H1 (cell line): ENCODE measurements around the gene CIT. TPM values are rescaled to one million over a fixed set of nuclear protein-coding genes. Genes with fewer than 3 reads are reported as not detected.

ENCODE experiments used
- BCL11A ChIP-seq, 2 experiments: IDR thresholded peaks; one replicate each; pipeline ENCODE4 v1.6.1; 2011; ENCODE audit warnings: low read depth in 2 of 2, low read length in 2 of 2, mild to moderate bottlenecking in 2 of 2
- NANOG ChIP-seq: IDR thresholded peaks from 2 replicates; pipeline ENCODE4 v1.6.1; 2011; ENCODE audit warnings: low read length, low read depth, mild to moderate bottlenecking, inconsistent platforms; ENCODE audit not compliant: insufficient read depth, poor library complexity, severe bottlenecking
- SAP30 ChIP-seq: fragments of 300-600 bp; sonication (generic); IDR thresholded peaks from 2 replicates; pipeline ENCODE4 v1.7.1; 2012; ENCODE audit warnings: low read length, moderate library complexity, mild to moderate bottlenecking, inconsistent platforms; ENCODE audit not compliant: insufficient read depth, insufficient replicate concordance
- SP2 ChIP-seq: IDR thresholded peaks from 2 replicates; pipeline ENCODE4 v1.6.1; 2012; ENCODE audit warnings: mild to moderate bottlenecking, low read length, inconsistent platforms
- polyA plus RNA-seq, 7 experiments: library from polyadenylated mRNA; depleted of rRNA in 3 of 7; stranded (reverse) in 5 of 7; unstranded in 2 of 7; fragments of >200 nt in 5 of 7; fragments of 200-250 nt in 2 of 7; gene quantifications; 1 replicate in 5 of 7; 2 replicates in 1 of 7; 4 replicates in 1 of 7; pipeline versions ENCODE4 v1.2.1 to v1.2.3, GENCODE V29; 2011 to 2013; ENCODE audit warnings: missing spikeins in 2 of 7, mixed read lengths in 2 of 7
- total RNA-seq: library from RNA; stranded (reverse); fragmentation: NEBNext Ultra II Directional; extraction: Animal tissue kit (Norgen Biotek cat#: 25700); gene quantifications from 2 replicates; pipeline ENCODE4 v1.2.1, GENCODE V29; 2021

CIT gene
- total and polyA plus RNA-seq, 2 of the 8 experiments (the other 6 are each of a cell fraction or from before 2014, with no cell fraction given), result 17.1 to 60.9 TPM

DNA sequence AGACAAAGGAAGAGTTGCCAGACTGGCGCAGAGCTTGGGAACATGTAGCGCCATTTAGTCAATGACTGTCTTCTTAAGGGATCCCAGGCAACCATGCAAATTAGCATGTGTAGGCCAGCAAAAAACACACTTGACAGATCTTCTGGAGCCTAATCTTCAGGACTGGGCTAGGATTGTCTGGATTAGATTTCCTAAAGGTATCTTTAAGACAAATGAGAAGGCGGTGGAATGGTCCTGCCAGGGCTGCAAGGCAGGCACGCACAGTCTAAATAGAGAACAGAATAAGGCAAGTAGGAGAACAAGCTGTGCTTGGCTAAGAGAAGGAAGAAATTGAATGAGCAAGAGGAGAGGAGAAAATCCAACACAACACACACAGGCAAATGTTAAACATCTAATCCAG is 80.0 kb downstream of the CIT start (continued):
- TF ChIP-seq SAP30, result no peak
- TF ChIP-seq SP2, result no peak
- no peak for TF ChIP-seq NANOG
- TF ChIP-seq BCL11A (IDR thresholded peaks at IDR 0.05; ENCODE audit: low read depth in 2 of 2, low read length in 2 of 2), result no peak
